GM12873 (cell line): ENCODE results near the gene POR.

ENCODE experiments used
- TF ChIP-seq, protein P1 (sequence below): IDR thresholded peaks from 2 replicates; pipeline ENCODE4 v1.5.1; 2012; ENCODE audit warnings: low read depth, mild to moderate bottlenecking, moderate library complexity, low read length, control low read depth; ENCODE audit not compliant: insufficient read depth; ENCODE audit errors: missing control alignments

POR gene

DNA sequence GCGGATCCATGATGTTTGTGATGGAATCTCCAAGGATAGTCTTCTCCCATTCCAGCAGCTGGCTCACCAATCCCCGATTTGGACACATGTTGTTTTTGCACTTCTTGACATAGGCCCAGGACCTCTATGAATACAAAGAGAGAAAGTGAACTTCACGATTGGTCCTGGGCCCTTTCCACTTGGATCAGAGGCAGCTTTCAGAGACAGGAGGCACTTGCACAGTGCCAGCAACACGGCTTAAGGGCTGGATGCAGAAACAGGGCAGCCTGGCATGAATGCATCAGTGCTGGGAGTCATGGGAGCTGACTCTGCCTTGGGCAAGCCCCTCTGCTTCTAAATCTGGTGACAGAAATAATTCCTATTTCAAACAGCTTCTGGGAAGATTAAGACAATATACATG lies 81.5 kb downstream of the POR start:
- TF ChIP-seq, protein P1, sequence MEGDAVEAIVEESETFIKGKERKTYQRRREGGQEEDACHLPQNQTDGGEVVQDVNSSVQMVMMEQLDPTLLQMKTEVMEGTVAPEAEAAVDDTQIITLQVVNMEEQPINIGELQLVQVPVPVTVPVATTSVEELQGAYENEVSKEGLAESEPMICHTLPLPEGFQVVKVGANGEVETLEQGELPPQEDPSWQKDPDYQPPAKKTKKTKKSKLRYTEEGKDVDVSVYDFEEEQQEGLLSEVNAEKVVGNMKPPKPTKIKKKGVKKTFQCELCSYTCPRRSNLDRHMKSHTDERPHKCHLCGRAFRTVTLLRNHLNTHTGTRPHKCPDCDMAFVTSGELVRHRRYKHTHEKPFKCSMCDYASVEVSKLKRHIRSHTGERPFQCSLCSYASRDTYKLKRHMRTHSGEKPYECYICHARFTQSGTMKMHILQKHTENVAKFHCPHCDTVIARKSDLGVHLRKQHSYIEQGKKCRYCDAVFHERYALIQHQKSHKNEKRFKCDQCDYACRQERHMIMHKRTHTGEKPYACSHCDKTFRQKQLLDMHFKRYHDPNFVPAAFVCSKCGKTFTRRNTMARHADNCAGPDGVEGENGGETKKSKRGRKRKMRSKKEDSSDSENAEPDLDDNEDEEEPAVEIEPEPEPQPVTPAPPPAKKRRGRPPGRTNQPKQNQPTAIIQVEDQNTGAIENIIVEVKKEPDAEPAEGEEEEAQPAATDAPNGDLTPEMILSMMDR = no peak

DNA sequence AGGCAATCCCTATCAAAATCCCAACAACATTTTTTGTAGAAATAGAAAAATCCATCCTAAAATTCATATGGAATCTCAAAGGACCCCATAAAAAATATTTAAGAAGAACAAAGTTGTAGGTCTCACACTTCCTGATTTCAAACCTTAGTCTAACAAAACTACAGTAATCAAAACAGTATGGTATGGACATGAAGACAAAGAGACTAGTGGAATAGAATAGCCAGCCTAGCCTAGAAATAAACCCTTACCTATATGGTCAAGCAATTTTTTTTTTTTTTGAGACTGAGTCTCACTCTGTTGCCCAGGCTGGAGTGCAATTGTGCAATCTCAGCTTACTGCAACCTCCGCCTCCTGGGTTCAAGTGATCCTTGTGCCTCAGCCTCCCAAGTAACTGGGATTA lies 83.1 kb downstream of the POR start:
- TF ChIP-seq, protein P1 = no peak

GRCh38 chr7:76000566-76000965 lies 85.6 kb downstream of the POR start:
- TF ChIP-seq, protein P1 = no peak

DNA sequence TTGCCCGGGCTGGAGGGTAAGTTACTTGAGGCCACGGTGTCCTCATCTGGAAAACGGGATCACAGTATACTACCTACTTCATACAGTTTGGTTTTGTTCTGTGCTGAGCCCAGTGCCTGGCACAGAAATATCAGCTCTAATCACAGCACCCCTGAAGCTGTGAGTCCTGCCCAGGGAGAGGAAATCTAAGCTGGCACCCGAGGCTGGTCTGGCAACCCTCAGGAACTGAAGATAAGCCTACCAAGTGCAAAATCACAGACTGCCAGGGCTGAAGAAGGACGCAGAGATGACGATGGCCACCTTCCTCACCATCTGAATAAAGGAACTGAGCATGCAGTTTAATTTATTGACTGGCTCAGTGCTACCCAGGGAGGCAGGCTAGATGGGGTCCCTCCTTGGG lies 87.2 kb downstream of the POR start:
- TF ChIP-seq, protein P1 = no peak

- TF ChIP-seq, protein P1 = no peak
These were observed 87.9 kb downstream of the POR start for GRCh38 chr7:76002822-76003221.

DNA sequence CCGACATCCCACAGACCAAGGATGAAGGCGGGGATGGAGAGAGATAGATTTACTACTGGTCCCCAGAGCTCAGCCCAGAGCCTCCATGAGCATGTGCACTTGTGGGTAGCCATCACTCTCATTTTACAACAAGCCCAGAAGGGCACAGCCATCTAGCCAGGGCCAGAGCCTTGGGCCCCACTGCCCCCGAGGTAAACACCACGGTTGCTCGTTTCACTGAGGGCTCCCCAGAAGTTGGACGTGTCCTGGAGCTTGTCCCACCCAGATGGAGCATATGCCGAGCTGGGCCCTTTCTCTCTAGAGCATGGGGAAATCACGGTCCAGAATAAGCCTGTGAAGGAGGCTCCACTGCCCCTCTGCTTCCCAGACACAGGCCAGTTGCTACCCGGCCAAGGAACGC lies 88.4 kb downstream of the POR start:
- TF ChIP-seq, protein P1 = no peak

DNA sequence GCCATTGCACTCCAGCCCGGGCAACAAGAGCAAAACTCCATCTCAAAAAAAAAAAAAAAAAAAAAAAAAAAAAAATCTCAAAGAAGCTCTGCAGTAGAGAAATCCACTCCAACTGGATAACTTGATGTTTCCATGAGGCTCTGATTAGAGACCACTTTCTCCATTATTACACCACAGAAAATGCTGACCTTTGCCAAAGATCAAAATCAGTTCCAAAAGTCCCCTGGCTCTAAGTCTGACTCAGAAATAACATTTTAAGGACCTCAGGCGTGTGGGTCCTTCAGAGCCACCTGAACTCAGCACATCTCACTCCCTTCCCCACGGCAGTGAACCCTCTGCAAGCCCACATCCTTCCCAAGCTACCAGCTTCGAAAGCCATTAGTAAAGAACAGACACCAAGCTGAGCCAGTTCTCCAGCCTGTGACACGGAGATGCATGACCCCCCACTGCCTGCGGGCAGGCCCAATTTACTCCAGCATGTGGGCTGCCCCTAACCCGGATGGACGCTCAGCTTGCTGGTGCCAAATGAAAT lies 93.3 kb downstream of the POR start:
- TF ChIP-seq, protein P1 = no peak
